MM.1S (cell line): Measurements from ENCODE around the gene ANKRD9.

Source experiments
- DNase-seq: peaks from one replicate; pipeline ENCODE4 v3.0.0-alpha.2; 2015
- H2AFZ ChIP-seq: fragments of 300-600 bp; sonication (generic); 2 replicates; pipeline ENCODE4 v1.6.0; 2016; ENCODE audit warnings: antibody characterized with exemption, low read length
- H3F3A ChIP-seq: fragments of 300-600 bp; sonication (generic); 2 replicates; pipeline ENCODE4 v1.6.1; 2016; ENCODE audit warnings: mild to moderate bottlenecking, antibody characterized with exemption, low read length, moderate library complexity, mixed read lengths; ENCODE audit not compliant: insufficient read depth
- H3K27ac ChIP-seq: fragments of 300-600 bp; sonication (generic); 2 replicates; pipeline ENCODE4 v1.5.1; 2016; ENCODE audit warnings: mild to moderate bottlenecking, low read length
- H3K27me3 ChIP-seq: fragments of 300-600 bp; sonication (generic); replicated peaks from 2 replicates; pipeline ENCODE4 v1.6.0; 2016; ENCODE audit warnings: low read length; ENCODE audit not compliant: insufficient read depth
- H3K36me3 ChIP-seq: fragments of 300-600 bp; sonication (generic); replicated peaks from 2 replicates; pipeline ENCODE4 v1.6.1; 2016; ENCODE audit warnings: mild to moderate bottlenecking, low read length, mixed read lengths; ENCODE audit not compliant: insufficient read depth
- H3K4me1 ChIP-seq: fragments of 300-600 bp; sonication (generic); 2 replicates; pipeline ENCODE4 v1.6.1; 2016; ENCODE audit warnings: low read length, mixed read lengths
- H3K4me2 ChIP-seq: fragments of 300-600 bp; sonication (generic); 2 replicates; pipeline ENCODE4 v1.6.0; 2016; ENCODE audit warnings: low read depth, low read length
- H3K4me3 ChIP-seq: fragments of 300-600 bp; sonication (generic); 2 replicates; pipeline ENCODE4 v1.5.1; 2016; ENCODE audit warnings: low read length, mixed read lengths
- H3K79me2 ChIP-seq: fragments of 300-600 bp; sonication (generic); 2 replicates; pipeline ENCODE4 v1.6.1; 2016; ENCODE audit warnings: mixed run types, low read length, mixed read lengths
- H3K9ac ChIP-seq: fragments of 300-600 bp; sonication (generic); 2 replicates; pipeline ENCODE4 v1.6.1; 2016; ENCODE audit warnings: low read length, mixed read lengths
- H3K9me2 ChIP-seq: fragments of 300-600 bp; sonication (generic); replicated peaks from 2 replicates; pipeline ENCODE4 v1.6.1; 2016; ENCODE audit warnings: mild to moderate bottlenecking, low read length, mixed read lengths; ENCODE audit not compliant: insufficient read depth
- H3K9me3 ChIP-seq: fragments of 300-600 bp; sonication (generic); replicated peaks from 2 replicates; pipeline ENCODE4 v1.6.1; 2016; ENCODE audit warnings: mild to moderate bottlenecking, low read length, mixed read lengths; ENCODE audit not compliant: insufficient read depth
- H4K20me1 ChIP-seq: fragments of 300-600 bp; sonication (generic); 2 replicates; pipeline ENCODE4 v1.6.1; 2016; ENCODE audit warnings: mild to moderate bottlenecking, low read length, moderate library complexity, mixed read lengths; ENCODE audit not compliant: insufficient read depth
- EZH2 ChIP-seq: fragments of 300-600 bp; sonication (generic); optimal IDR thresholded peaks from 2 replicates; pipeline ENCODE3; 2017; ENCODE audit warnings: low read depth, mild to moderate bottlenecking, antibody characterized with exemption, low read length, mixed read lengths
- EZH2phosphoT487 ChIP-seq: fragments of 300-600 bp; sonication (generic); IDR thresholded peaks from 2 replicates; pipeline ENCODE4 v1.6.1; 2018; ENCODE audit warnings: antibody characterized with exemption, low read length
- TF ChIP-seq, protein P1 (sequence below): fragments of 300-600 bp; sonication (generic); IDR thresholded peaks from 2 replicates; pipeline ENCODE4 v1.5.1; 2016; ENCODE audit warnings: antibody characterized with exemption, low read length, mixed read lengths

The ANKRD9 gene

DNA sequence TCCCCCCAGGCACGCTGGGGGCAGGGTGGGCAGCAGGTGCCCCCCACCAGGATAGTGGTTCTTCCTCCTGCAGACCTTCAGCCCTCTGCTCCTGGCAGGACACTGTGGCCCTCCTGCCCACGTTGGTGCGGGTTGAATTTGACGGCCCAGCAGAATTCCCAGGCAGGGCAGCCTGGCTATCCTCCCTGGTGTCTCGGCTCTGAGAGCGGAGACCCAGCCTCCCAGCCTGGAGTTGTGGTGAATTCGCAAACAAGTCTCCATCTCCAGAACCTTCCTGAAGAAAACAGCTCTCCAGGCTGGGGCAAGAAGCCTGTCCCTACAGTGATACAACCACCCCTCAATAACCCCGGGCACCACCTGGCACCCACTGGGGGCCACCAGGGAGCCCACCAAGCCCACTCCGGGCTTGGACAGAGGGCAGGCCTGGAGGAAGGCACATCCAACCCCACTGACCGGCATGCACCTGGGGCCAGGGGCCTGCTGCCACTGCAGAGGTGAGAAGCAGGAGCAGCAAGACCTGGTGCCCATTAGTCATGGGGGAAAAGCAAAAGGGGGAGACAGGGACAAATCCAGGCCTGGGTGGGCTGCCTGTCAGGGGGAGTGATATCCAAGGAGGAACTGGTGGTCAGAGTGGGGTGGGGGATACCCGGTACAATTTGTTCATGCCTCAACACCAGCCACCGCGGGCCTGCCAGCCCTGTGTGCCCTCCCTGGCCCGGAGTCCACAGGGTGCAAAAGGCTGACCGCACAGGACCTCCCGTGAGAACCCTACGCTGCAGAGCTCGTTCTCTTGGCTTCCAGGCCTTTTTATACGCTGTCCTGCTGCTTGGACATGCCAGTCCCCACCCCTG lies 3.6 kb downstream of the ANKRD9 start:
- Histone ChIP-seq H3K9me2 (no peaks in the 10 kb centered on the region), H3K27me3 (no peaks in the 10 kb centered on the region), H3K9ac (no peak overlapping the region), H3K27ac (no peak overlapping the region), H3K4me2 (no peak overlapping the region), H3K36me3 (no peaks in the 10 kb centered on the region), H3K79me2 (no peaks in the 10 kb centered on the region), H3K4me3 (no peak overlapping the region), H3K4me1 (no peaks in the 10 kb centered on the region), H3F3A (no peaks in the 10 kb centered on the region), H2AFZ (no peak overlapping the region), H4K20me1 (no peaks in the 10 kb centered on the region), H3K9me3 (no peaks in the 10 kb centered on the region)
- TF ChIP-seq EZH2phosphoT487 = no peak
- TF ChIP-seq EZH2 = no peak
- TF ChIP-seq, protein P1, sequence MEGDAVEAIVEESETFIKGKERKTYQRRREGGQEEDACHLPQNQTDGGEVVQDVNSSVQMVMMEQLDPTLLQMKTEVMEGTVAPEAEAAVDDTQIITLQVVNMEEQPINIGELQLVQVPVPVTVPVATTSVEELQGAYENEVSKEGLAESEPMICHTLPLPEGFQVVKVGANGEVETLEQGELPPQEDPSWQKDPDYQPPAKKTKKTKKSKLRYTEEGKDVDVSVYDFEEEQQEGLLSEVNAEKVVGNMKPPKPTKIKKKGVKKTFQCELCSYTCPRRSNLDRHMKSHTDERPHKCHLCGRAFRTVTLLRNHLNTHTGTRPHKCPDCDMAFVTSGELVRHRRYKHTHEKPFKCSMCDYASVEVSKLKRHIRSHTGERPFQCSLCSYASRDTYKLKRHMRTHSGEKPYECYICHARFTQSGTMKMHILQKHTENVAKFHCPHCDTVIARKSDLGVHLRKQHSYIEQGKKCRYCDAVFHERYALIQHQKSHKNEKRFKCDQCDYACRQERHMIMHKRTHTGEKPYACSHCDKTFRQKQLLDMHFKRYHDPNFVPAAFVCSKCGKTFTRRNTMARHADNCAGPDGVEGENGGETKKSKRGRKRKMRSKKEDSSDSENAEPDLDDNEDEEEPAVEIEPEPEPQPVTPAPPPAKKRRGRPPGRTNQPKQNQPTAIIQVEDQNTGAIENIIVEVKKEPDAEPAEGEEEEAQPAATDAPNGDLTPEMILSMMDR = no peak
- DNase-seq = no peak

GRCh38 chr14:102505000-102505619 lies 4.5 kb downstream of the ANKRD9 start:
- Histone ChIP-seq H3K27me3 (no peaks in the 10 kb centered on the region), H4K20me1 (no peaks in the 10 kb centered on the region), H3F3A (no peaks in the 10 kb centered on the region), H3K9ac (no peak overlapping the region), H3K27ac (no peak overlapping the region), H3K9me3 (no peaks in the 10 kb centered on the region), H3K4me3 (no peak overlapping the region), H3K36me3 (no peaks in the 10 kb centered on the region), H2AFZ (no peak overlapping the region), H3K9me2 (no peaks in the 10 kb centered on the region), H3K4me2 (no peak overlapping the region), H3K4me1 (no peaks in the 10 kb centered on the region), H3K79me2 (no peaks in the 10 kb centered on the region)
- TF ChIP-seq, protein P1 = no peak
- TF ChIP-seq EZH2 (no peak), EZH2phosphoT487 (no peak)
- DNase-seq = no peak

- no peak for DNase-seq
- no peak overlapping the region for H3K4me2 ChIP-seq
- no peak overlapping the region for H2AFZ ChIP-seq
- H4K20me1 ChIP-seq = no peaks in the 10 kb centered on the region
- no peaks in the 10 kb centered on the region for H3K9me2 ChIP-seq
- no peaks in the 10 kb centered on the region for H3K27me3 ChIP-seq
- H3K36me3 ChIP-seq = no peaks in the 10 kb centered on the region
- TF ChIP-seq EZH2 (no peak), EZH2phosphoT487 (no peak)
- TF ChIP-seq, protein P1 = no peak
- H3K4me3 ChIP-seq = no peak overlapping the region
- H3K27ac ChIP-seq = no peak overlapping the region
- no peaks in the 10 kb centered on the region for H3K4me1 ChIP-seq
- no peaks in the 10 kb centered on the region for H3K79me2 ChIP-seq
- H3K9ac ChIP-seq = no peak overlapping the region
- H3K9me3 ChIP-seq = no peaks in the 10 kb centered on the region
- no peaks in the 10 kb centered on the region for H3F3A ChIP-seq
Measured at GRCh38 chr14:102504328-102504999, 5.1 kb downstream of the ANKRD9 start.
